HG02981 (cell line): Measurements from ENCODE around the gene CDC14A.
A peak's percentile ranks its signal among the peaks of the same experiment; 100 is the strongest.
"Not testable (repeated sequence)": the region's sequence is repeated elsewhere in the genome, so short reads cannot be mapped to it uniquely, and the experiment has no call there.

Experiments
- ATAC-seq: cut with Tn5 transposase; IDR thresholded peaks from one replicate; pipeline ENCODE4 v1.9.1; 2021; ENCODE audit warnings: mild to moderate bottlenecking, moderate library complexity; ENCODE audit not compliant: unreplicated experiment

CDC14A gene

DNA sequence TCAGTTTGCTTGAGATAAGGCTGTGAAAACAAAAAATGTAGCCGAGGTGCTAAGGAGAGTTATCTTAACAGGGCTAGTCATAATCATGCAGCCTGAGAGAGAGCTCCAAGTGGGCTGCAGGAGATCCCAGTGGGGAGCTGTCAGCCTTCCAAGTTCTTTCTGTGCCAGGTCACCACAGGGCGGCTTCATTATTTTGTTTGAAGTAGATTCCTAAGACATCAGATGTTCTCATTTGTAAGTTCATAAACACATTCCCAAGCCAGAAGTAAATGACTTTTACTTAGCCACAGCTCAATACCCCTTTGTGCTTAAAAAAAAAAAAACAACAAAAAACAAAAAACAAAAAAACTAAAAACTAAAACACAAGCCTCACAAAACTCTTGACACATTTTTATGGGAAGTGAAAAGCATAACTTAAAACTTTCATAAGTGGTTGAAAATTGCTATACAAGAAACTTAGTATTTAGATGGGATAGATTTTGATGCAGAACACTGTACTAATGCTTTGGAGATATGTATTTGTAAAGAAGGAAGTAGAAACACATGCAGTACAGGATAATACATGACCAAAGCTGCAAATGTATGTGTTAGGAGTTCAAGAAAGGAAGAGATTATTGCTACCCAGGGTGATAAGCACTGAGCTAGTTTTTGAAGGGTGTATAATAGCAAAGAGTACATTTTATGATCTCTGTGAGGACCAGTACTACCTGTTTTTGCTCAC, 8.6 kb downstream of the CDC14A start:
- ATAC-seq = no peak

DNA sequence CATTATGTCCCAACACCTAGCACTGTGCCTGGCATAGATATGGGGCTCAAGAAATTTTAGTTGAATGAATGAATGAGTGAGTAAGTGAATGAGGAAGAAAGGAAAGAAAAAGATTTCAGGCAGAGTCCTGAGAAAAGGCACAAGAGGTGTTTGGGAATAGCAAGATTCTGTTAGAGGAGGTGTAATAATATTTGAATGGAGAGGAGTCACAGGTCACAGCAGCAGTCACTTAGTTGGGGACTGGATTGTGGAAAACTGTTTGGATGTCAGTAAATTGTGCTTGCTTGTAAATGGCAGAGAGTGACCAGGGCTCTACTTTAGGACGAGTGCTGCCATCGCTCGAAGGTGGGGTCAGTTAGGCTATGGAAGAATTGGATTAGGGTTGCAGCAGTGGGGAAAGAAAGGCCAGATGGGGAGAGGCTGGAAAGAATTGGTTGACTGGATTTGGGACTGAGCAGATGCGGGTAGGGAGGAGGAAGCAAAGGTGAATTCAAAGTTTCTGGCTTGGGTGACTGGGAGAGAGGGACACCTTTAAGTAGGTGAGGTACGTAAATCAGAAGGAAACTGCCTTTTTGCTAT, 9.3 kb downstream of the CDC14A start:
- ATAC-seq = no peak

DNA sequence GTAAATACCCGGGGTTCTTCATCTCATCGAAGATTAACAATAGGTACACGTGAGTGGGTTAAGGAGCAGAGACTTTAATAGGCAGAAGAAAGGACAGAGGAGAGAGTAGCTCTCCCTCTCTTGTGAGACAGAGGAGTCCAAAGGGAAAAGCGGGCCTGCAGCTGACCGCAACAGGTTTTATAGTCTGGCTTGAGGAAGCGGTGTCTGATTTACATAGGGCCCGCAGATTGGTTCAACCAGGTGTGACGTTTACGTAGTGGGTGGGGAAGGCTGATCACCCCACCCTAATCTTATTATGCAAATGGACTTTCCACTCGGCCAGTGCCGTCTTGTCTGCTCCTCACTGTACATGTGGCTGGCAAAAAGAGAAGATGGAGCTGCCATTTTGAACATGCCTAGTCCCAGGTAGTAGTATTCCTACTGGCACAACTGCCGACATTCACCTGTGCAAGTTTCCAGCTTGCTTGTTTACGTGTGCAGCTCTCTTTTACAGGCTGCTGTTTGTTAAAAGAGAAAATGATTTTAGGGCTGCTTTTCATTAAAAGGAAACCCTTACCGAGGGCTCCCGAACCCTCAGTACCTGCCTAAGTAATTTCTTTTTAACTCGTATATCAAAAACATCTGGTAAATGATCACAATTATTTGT, 10.6 kb downstream of the CDC14A start:
- ATAC-seq = no peak

DNA sequence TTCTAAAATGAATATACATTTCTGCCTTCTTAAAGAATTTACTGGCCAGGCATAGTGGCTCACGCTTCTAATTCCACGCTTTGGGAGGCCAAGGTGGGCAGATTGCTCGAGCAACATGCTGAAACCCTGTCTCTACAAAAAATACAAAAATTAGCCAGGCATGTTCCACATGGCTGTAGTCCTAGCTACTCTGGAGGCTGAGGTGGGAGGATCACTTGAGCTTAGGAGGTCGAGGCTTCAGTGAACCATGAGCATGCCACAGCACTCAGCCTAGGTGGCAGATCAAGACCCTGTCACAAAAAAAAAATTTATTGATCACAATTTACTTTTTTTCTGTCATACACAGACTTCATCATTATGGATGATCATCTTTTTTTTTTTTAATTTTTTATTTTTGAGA, 11.5 kb downstream of the CDC14A start:
- no peak for ATAC-seq

DNA sequence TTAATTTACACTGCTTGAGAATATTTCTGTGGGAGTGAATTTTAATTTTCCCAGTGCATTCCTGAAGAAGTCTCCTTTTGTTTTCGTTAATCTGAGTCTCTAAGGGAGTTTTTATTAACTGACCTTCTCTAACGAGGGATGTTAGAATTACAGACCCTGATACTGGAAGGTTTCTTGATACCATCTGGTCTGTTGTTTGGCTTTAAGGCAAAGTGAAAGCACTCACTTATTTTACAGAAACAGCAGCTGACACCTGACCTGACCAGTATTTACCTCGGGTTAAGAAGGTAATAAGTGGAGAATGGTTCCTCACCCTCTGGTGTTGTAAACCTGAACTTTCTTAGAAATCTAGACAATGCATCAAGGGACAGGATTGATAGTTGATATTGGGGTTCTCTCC, 12.4 kb downstream of the CDC14A start:
- peak; percentile 58 for ATAC-seq

DNA sequence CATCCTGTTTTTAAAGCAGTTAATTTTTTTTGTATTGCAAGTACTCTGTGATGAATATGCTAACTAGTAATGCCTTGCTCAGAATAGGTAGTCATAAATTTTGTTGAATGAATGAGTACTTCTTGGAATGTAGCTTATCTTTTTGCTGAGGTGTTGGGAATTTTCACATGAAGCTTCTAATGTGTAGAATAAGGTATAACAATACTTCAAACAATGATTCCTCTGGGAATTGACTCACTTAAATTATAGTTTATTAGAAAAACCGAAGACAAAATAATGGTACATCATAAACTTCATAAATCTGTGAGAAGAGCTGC, 13.9 kb downstream of the CDC14A start:
- ATAC-seq = no peak

DNA sequence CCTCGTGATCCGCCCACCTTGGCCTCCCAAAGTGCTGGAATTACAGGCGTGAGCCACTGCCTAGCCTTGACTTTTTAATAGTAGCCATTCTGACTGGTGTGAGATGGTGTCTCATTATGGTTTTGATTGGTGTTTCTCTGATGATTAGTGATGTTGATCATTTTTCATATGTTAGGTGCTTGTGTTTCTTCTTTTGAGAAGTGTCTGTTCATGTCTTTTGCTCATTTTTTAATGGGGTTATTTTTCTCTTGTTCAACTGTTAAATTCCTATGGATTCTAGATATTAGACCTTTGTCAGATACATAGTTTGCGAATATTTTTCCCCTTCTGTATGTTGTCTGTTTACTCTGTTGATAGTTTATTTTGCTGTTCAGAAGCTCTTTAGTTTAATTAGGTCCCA, 17.0 kb downstream of the CDC14A start:
- ATAC-seq = not testable (repeated sequence)

DNA sequence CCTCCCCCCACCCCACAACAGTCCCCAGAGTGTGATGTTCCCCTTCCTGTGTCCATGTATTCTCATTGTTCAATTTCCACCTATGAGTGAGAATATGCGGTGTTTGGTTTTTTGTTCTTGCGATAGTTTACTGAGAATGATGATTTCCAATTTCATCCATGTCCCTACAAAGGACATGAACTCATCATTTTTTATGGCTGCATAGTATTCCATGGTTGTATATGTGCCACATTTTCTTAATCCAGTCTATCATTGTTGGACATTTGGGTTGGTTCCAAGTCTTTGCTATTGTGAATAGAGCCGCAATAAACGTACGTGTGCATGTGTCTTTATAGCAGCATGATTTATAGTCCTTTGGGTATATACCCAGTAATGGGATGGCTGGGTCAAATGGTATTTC, 21.6 kb downstream of the CDC14A start:
- not testable (repeated sequence) for ATAC-seq

DNA sequence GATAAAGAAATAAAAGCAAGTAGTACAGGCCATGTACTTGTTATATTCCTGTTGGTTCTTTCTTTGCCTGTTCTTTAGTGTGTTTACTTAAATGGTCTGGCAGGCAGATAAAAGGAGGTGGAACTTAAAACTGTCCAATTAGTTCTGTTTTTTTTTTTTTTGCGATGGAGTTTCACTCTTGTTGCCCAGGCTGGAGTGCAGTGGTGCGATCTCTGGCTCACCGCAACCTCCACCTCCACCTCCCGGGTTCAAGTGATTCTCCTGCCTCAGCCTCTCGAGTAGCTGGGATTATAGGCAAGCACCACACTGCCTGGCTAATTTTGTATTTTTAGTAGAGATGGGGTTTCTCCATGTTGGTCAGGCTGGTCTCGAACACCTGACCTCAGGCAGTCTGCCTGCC, 24.6 kb downstream of the CDC14A start:
- ATAC-seq = not testable (repeated sequence)

DNA sequence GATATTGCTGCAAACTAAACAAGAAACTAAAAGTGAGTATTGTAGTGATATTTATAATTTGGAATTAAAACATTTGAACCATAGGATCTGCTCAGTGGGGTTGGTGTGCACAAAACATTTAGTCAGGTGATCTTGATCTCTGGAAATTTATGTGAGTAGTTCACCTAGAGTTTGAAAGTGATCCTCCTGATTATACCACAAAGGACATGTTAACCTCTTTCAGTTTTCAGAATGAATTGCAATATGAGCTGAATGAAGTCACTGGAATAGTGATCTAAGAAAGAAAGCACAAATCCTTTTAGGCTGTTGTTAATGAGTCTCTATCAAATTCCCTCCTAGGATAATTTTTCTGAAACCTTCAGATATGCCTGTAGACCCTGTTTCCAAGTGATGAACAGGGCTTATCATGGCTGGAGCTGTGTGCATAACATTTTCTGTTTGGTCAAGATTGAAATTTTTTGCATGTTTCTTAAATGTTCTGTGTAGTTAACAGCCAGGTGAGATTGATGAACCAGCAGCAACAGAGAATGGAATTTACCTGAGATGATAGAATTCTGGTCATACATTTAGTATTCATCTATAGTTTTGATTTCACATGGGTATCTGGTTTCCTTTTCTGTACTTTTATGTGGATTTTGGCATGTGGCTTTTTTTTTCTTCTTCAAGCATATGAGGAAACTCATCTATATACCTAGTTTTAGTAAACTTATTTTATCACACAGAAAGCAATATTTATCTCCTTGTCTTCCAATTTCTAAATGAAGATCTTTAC, 25.5 kb downstream of the CDC14A start:
- ATAC-seq = peak; percentile 84

DNA sequence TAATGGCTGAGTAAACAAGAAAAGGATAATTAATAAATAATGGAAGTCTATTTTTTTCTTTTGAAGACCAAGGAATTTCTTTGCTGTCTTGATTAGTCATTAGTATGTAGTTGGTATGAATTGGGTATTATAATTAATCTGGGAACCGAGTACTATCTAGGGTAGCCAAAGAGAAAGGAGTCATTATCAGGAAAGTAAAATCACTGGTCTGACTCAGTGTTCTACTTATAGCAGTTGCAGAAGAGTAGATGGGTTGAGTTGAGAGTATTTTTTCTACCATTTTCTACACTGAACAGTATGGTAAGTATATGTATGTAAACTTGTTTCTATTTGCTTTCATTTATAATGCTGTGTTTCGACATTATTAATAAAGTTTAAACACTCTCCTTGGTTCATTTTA, 26.6 kb downstream of the CDC14A start:
- no peak for ATAC-seq

DNA sequence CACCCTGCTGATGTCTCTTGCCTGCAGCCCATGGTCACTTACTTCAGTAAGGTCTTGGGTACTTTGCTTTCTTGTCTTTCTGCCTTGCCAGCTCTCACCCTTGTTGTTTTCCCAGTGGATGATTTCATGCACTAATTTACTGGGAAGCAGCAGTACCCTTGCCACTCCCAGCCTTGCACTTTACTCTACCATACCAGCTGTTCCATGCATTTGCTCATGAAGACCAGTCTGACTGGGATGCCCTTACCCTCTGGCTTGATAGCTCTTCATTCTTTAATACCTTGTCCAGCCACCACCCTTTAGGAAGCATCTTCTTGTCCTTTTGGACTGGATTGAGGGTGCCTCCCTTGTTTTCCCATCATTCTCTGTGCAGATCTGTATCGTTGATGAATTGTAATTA, 28.3 kb downstream of the CDC14A start:
- ATAC-seq = no peak

DNA sequence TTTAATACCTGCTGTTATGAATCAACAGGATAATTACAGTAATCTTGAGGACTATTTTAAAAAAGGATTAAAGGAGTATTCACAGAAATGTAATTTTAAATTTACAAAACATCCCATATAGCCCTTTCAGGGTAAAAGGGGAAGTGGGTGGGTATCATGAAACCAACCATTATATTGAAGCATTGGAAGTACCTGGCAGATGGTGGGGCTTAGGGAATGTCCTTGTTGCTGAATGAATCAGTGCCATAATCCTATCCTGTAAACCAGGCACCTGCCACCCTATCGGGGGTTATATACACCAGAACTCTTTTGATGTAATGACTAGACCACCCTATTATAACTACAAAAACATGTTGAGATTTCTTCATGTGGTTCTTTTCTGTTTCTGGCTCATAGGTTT, 30.4 kb downstream of the CDC14A start:
- no peak for ATAC-seq

DNA sequence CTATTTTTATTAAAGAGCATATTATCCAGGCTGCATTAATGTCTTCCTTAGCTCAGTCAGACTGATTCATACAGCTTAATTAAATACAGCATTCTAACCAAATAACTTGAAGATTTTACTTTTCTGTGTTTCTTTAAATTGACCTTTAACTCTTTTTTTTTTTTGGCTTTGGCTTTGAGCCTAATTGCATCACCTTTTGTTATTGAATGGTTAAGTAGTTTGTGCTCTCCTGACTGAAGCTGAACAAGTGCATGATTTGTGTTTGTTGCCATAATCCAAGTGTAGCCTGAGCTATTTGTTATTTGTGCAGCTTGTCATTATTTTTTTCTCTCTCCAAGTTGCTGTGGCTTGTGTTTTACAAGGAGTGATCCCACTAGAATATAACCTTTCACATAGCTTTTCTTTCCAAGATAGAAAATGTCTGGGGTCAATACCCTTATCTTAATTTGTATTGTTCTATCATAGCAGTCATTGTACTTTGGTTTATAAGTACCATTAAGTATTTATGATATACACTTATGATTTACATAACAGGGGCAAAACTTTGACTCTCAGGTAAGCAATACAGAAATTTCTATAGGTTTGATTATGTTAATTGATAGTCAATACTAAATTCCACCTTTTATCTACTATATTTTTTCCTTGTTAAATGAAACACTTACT, 31.6 kb downstream of the CDC14A start:
- ATAC-seq = no peak

DNA sequence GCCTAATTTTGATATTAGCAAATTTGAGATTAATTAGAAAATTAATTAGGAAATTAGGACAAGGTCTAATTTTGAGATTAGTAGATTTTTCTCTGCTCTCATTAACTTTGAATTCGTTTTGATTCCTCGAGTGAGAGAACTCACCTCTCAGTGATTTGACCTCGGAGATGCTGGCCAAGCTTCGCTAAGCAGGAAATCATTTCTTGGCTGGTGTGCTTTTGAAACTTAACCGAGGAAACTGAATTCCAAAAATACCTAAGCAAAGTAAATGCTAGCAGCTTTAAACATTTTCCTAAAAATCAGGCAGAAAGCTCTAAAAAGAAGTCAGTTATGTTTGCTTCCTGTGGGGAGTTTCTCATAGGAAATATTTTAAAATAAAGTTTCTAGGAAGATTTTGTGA, 34.9 kb downstream of the CDC14A start:
- ATAC-seq = no peak

DNA sequence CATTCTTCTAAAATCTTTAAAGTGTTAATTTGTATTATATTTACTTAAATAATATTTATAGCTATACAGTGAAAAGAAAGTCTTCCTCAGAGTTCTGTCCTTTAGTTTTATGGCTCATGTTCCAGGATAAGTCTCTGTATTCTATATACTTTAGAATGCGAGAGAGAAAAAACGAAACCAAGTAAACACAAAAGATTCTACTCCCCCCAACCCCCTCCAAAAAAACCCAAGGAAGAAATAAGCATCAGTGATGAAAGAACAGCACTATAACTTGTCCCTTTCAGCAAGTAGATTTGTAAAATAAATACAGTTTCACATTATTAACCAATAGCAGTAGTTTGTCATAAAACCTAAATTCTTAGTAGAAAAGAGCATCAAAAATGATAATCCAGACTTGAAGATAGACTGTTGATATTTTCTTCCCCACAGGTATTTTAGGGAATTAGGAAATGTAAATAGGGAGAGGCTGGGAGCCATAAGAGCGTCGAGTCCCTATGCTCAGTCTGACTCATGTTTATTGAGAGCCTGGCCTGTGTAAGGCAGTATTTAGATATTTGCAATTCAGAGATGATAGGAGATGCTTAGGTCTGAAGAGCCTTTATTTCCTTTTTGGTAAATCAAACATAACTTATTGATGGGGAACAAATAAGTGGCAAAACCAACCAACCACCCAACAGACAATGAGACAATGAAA, 35.5 kb downstream of the CDC14A start:
- no peak for ATAC-seq

DNA sequence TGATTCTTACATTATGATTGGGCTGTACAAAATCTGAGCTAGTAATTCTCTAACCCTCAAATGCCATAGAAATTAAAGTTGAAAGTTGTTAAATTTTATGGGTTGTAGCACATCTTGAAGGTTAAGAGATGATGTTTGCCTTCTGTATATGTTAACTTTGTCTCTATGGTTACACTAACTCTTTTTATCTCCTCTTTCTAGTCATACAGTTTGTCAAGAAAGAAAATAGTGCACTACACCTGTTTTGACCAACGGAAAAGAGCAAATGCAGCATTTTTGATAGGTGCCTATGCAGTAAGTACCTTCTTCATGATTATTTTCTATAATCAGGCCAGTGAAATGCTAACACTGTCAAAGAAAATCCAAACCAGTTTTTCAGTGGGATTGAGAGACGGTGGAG, 38.2 kb downstream of the CDC14A start:
- no peak for ATAC-seq

DNA sequence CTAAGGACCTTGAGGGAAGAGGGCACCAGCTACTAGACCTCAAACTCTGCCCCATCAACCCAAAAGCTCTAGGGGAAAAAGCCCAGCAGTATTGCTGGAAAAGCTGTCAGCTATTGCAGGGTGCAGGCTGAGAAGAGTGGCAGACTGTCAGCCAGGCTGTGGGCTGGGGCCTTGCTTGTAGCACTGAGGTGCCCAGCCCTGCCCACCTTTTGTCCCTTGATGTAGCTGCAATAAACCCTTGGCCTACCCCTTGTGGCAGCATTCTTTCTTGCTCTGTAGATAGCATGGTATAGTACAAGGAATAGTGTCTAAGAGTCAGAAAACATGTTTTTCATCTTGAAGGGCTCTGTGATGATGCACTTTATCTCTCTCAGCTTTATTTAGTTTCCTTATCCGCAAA, 39.4 kb downstream of the CDC14A start:
- ATAC-seq = no peak

DNA sequence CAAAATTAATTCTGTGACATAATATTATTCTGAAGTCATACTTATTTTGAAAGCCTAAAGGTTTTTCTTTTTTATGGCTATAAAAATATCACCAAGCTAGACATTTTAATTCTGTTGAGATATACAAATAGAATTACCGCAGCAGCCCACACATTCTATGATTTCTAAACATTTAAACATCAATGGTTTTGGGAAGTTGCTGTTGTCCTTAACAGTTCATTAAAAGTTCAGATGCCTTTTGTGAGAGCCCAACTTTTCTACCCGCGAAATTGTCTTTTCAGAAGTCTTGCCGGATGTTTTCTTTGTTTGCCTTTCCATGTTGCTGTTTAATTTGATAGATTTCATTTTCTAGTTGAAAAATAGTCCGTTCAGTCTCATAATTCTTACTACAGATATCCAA, 40.5 kb downstream of the CDC14A start:
- ATAC-seq = no peak

DNA sequence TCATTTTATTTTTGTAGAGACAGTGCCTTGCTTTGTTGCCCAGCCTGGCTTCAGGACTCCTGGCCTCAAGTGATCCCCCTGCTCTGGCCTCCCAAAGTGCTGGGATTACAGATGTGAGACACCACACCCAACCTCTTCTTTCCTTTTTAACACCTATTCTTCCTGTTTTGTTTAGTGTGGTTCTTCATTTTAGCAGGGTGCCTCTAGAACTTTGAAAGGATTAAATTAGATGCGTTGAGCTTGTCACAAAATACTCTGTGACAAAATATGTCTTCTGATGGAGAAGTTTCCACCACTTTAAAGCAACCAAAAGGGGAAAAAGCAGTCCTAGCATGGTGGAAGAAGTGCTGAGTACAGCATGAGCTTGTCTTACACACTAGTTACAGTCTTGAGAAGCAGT, 42.0 kb downstream of the CDC14A start:
- no peak for ATAC-seq

DNA sequence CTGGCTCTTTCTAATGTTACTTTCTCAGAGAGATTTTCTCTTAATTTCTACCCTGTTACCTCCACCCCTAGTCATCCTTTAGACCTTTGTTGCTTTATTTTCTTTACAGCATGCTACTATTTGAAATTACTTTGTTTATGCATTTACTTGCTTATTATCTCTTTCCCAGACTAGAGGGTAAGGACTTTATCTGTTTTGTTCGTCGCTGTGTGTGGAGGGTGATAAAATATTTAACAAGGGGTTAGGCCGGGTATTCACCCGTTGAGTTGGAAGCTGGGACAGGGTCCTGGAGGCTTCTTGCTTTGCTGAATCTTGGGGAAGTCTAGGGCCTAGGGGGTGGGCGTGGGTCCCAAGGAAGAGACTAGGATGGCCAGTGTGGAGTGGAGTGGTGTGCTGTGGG, 43.6 kb downstream of the CDC14A start:
- no peak for ATAC-seq
